HG03439 (cell line): ENCODE results near the gene KCNN4.
"Not testable (repeated sequence)": the region's sequence is repeated elsewhere in the genome, so short reads cannot be mapped to it uniquely, and the experiment has no call there.

ENCODE experiments used
- ATAC-seq: cut with Tn5 transposase; IDR thresholded peaks from one replicate; pipeline ENCODE4 v1.9.1; 2021; ENCODE audit warnings: mild to moderate bottlenecking, moderate library complexity; ENCODE audit not compliant: unreplicated experiment

KCNN4 gene

DNA sequence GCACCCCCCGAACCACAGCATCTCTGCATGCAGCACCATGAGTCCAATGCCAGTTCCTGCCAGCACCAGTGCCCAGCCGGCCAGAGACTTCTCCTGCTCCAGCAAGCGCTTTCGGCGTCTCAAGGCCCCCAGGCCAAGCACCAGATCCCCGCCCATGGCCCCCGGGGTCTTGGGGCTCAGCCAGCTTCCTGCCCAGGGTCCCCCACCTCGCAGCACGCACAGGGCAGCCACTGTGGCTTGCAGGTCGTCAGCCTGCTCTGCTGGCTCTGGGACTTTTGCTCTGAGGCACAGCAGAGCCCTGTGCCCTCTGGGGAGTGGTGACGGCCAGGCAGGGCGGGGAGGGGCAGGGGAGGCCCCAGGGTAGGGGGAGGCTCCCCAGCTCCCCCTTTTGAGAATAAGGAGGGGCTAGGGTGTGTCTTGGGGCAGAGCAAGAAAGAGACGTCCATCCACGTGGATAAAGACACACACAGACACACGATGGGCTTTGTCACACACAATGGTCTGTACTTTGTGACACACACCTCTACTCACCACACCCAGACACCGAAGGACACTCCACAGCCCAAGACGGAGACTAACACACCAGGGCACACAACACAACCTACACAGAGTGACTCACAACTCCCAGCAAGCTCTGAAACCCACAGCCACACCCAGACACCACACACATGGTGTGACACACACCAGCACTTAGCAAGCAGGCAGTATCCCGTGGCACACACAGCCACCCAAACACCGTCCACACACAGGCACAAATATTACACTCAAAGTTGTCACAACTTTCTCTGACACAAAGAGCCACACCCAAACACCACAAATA lies at the start of gene KCNN4:
Gene KCNN4, minus strand, starts transcription at position 268 of the 820 bp plus-strand sequence. Its CDS starts 112 bp downstream, at position 156.
- no peak for ATAC-seq

DNA sequence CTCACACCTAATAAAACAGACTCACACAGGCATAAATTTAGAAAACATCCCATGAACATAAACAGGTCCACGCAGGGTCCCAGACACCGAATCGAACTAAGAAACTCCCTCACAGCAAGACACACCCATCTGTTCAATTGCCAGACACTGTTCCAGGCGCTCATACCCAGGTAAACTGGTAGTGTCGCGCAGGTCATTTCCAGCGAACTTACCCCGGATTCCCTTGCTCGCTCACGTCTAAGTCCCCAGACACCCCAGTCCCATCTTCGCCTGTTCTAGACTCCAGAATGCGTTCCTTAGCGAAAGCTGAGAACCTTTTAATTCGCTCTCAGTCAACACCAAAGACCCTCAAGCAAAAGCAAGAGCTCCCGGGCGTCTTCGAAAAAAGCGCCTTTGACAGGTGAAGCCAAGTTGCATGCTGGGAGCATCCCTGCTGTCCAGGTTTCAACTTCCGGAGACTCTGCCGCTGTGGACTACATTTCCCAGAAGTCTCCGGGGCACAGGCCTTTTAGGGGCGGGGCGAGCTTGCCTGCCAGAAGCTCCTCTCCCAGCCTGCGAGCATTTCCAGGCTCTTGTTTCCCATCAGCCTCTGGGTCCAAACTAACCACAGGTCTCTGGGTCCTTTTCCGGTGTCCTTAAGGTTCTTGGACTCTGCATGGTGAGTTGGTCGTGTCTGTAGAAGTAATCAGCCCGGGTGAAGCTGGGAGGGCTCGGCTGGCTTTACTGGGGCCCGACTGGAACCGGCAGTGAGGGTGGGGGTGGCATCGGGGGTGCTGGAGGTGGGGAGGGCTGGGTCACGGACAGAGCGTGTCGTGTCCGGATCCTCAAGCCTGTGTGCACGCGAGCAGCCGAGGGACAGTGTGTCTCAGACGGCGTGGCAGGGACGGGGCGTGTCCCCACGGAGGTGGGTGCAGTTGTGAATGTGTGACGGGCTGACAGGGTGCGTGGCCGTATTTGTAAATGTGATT lies 46.3 kb upstream of the KCNN4 start, which contains the start of gene ZNF283:
Gene ZNF283, plus strand, starts transcription at position 535 of the 968 bp plus-strand sequence. CDS start 6,184 bp downstream, outside the sequence.
- peak; percentile 91 for ATAC-seq

- ATAC-seq: not testable (repeated sequence)
These were observed 43.8 kb upstream of the KCNN4 start for GRCh38 chr19:43824572-43824971.

DNA sequence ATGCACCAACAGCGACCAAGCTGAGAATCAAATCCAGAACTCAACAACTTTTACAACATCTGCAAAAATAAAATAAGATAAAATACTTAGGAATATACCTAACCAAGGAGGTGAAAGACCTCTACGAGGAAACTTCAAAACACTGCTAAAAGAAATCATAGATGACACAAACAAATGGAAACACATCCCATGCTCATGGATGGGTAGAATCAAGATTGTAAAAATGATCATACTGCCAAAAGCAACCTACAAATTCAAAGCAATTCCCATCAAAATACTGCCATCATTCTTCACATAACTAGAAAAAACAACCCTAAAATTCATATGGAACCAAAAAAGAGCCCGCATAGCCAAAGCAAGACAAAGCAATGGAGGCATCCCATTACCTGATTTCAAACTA lies 43.1 kb upstream of the KCNN4 start:
- ATAC-seq: not testable (repeated sequence)

GRCh38 chr19:43820884-43821215 lies 40.1 kb upstream of the KCNN4 start:
- ATAC-seq: no peak

DNA sequence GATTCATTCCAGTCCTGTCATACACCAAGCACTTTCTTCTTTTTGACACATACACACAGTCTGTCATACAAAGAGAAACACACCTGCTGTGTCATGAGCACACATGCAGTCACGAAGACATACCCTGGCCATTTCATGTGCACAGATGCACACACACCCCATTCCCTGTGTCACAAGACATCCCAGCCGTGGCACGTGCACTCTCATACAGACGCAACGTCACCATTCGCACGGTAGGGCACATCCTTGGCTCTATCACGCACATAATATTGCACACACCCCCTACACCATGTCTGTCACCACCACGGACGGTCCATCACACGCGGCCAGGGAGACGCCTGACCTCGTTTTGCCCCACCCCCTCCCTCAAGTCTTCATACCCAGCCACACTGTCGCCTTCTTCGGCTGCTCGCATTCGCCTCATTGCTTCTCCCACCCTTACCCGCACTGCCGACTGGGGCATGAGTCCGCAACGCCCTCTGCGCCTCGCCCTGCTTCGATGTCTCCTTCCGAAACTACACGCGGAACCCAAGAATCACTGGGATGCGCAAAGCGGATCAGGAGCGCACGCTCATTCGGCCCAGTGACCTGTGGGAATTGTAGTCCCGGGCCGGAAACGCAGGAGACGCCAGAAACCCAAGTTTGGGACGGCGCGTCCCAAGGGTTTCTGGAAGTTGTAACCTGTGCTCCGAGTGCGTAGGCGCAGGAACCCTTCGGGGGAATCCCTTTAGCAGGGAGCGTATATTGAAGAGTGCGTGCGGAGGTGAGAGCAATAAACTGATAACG lies 39.5 kb upstream of the KCNN4 start:
- ATAC-seq: no peak

- no peak for ATAC-seq
These were observed 37.7 kb upstream of the KCNN4 start for GRCh38 chr19:43818500-43818899.

DNA sequence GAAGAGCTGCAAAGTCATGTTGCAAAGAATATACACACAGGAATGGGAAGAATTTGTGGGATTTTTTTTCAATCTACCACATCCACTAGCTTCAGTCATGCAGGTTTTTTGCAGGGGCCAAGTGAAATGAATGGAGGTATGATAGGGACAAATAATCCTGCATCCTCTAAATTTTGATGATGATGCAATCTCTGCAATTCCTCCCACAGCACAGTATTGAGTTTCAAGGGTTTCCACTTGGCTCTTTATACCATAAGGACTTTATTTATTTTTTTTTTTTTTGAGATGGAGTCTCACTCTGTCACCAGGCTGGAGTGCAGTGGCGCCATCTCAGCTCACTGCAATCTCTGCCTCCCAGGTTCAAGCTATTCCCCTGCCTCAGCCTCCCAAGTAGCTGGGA lies 36.7 kb upstream of the KCNN4 start:
- ATAC-seq: not testable (repeated sequence)

GRCh38 chr19:43814663-43815352 lies 34.0 kb upstream of the KCNN4 start:
- no peak for ATAC-seq

DNA sequence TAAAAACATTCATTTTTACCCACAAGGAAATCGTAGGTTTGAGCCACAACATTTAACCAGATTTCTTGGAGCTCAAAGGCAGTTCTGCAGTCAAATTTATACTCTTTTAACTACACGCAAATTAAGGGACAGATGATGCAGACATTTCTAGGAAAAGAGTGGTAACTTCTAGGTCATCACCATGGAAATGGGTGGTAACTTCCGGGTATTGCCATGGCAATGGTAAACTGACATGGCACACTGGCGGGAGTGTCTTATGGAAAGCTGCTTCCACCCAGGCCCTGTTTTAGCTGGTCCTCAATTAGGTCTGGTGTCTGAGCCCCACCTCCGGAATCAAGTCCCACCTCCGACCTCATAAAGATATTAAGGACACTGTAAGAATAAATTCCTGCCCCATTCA lies 31.9 kb upstream of the KCNN4 start:
- ATAC-seq: no peak

GRCh38 chr19:43812259-43812658 lies 31.5 kb upstream of the KCNN4 start:
- no peak for ATAC-seq

GRCh38 chr19:43811837-43812236 lies 31.1 kb upstream of the KCNN4 start:
- no peak for ATAC-seq

DNA sequence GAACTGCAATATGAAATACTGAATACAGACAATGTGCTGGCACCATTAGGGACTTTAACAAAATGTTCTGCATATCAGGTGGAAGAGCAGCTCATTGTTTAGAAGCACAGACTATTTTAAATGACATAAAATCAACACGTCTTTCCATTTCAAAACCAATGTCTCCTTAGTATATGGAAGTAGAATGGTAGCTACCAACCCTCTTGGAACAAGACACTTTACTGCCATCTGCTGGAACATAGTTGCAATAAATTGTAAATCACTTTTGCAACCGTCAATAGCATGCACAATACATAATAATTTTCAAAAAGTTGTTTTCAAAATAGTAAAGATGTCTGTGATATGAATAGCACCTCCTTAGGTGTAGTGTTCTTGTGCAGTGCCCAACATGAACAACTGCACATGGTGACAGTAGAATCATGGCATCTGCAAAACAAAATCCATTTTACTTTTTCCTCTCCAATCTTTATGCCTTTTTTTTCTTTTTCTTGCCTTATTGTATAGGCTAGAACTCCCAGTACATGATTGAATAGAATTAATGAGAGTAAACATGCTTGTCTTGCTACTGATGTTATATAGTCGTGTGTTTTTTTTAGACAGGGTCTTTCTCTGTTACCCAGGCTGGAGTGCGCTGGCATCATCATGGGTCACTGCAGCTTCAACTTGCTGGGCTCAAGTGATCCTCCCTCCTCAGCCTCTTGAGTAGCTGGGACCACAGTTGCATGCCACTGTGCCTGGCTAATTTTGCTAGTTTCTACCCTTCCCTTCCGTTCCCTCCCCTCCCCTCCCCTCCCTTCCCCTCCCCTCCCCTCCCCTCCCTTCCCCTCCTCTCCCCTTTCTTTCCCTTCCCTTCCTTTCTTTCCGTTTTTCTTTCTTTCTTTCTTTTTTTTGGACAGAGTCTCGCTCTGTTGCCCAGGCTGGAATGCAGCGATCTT lies 29.3 kb upstream of the KCNN4 start:
- ATAC-seq: no peak

DNA sequence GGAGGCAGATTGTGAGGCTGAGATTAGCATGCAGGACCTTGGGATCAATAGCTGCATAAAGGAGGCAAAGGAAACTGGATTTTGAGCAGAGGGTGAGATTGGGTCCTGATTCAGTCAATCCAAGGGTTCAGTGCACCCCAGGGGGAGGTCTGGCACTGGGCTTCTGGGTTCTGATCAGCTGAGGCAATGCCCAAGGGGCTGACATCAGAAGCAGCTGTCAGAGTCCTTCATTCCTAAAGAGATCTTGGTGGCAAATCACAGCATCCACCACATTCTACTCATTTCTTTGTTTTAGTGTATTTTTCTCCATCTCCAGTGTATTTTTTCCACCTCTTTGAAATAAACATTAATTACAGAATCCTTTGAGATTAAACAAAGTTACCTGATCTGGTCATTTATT lies 26.9 kb upstream of the KCNN4 start:
- ATAC-seq: no peak

DNA sequence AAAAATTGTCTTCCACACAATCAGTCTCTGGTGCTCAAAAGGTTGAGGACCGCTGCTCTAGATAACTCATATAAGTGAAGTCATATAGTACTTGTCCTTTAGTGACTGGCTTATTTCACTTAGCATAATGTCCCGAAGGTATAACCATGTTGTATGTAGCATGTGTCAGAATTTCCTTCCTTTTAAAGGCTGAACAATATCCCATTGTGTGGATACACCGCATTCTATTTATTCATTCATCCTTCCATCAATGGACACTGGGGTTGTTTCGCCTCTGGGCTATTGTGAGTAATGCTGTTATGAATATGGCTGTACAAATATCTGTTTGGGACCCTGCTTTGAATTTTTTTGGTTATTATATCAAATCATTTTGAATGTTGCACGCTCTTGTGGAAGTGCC lies 26.1 kb upstream of the KCNN4 start:
- ATAC-seq: no peak

DNA sequence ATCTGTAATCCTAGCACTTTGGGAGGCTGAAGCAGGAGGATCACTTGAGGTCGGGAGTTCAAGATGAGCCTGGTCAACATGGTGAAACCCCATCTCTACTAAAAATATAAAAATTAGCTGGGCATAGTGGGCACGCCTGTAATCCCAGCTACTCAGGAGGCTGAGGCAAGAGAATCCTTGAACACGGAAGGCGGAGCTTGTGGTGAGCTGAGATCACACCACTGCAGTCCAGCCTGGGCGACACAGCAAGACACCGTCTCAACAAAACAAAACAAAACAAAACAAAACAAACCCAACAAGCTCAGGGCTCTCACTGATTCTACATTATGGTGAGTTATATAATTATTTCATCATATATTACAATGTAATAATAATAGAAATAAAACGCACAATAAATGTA lies 25.6 kb upstream of the KCNN4 start:
- ATAC-seq: not testable (repeated sequence)

GRCh38 chr19:43804432-43804831 lies 23.7 kb upstream of the KCNN4 start:
- no peak for ATAC-seq

DNA sequence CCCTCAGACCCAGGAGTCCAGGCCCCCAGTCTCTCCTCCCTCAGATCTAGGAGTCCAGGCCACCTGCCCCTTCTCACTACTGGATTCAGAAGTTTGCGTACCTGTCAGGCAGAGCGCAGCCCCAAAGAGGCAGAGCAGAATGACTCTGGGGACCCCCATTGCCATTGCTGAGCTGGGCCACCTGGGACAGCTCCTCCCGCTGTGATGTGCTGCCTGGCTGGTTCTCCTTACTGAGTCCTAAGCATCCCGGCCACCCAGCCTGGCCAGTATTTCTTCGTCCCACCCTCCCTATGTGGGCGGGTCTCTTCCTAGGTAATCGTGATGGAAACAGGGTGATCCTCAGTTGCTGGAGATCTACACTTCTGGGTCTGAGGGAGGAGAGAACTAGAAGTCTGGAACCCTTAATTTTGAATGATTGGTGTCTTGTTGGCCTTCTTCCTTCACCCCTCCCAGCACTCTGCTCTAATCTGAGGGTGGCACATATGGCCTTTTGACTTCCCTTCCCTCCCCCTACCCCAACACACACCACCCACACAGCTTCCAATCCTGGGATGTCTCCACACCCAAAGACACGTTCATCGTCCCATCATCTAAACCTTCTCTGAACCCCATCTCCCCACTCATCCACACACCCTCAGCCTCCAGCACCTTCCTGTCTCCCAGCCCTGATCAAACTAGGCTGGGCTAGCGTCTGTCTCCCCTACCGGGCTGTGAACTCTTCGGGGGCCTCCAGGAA lies 21.6 kb upstream of the KCNN4 start, which contains the start of gene LYPD5:
Gene LYPD5, minus strand, starts transcription at position 232 of the 736 bp plus-strand sequence. Its CDS starts 67 bp downstream, at position 165.
- ATAC-seq: no peak
